ENCODE results near the gene CYB5D1.
A peak's percentile ranks its signal among the peaks of the same experiment; 100 is the strongest.
"Not testable (repeated sequence)": the region's sequence is repeated elsewhere in the genome, so short reads cannot be mapped to it uniquely, and the experiment has no call there.

Gene CYB5D1, protein sequence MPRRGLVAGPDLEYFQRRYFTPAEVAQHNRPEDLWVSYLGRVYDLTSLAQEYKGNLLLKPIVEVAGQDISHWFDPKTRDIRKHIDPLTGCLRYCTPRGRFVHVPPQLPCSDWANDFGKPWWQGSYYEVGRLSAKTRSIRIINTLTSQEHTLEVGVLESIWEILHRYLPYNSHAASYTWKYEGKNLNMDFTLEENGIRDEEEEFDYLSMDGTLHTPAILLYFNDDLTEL

DNA sequence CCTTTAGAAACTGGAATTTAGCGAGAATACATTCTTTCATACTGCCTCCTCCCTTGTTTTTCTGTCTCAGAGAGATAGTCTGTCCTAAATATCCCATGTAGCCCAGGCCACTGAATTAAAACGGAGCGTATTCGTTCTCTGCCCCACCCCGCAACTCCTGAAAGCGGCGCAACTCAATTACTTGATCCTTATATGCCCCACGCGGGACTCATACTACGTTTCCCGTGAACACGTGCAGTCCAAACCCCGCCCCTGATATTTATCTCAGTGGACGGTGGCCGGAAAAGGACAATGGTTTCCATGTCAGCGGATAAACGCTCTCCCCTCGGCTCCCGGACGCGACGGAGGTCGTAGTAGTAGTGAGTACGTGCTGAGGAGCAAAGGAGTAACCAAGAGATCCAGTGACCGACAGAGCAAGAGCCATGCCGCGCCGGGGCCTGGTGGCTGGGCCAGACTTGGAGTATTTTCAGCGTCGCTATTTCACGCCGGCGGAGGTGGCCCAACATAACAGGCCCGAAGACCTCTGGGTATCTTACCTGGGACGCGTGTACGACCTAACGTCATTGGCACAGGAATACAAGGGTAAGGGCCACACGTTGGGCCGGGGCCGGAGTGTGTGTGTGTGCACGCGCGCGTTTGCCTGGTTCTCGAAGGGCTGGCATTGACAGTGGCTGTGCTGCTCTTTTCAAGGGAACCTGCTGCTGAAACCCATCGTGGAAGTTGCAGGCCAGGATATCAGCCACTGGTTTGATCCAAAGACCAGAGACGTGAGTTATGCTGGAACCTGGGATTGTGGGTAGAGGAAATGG, at the start of gene CYB5D1:
TSS of gene CYB5D1 (plus strand) at position 291 of the 809 bp plus-strand sequence. CDS start at position 423, 132 bp downstream.
- peak; percentile 68 for DNase-seq (ENCODE audit: low read depth)

GRCh38 chr17:7809086-7809790, 48.6 kb upstream of the CYB5D1 start:
- DNase-seq (ENCODE audit: low read depth), result no peak

DNA sequence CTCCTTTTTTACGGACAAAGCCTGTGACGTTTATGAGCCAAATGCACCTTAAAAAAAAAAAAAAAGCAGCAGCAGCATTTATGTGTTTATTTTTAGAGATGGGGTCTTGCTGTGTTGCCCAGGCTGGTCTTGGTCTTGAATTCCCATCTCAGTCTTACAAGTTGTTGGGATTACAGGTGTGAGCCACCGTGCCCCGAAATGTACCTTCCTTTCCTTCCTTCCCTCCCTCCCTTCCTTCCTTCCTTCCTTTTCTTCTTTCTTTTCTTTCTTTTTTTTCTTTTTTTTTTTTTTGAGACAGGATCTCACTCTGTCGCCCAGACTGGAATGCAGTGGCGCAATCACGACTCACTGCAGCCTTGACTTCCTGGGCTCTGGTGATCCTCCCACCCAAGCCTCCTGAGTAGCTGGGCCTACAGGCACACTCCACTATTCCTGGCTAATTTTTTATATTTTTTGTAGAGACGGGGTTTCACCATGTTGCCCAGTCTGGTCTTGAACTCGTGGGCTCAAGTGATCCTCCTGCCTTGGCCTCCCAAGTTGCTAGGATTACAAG, 47.9 kb upstream of the CYB5D1 start:
- not testable (repeated sequence) for DNase-seq (ENCODE audit: low read depth)

- DNase-seq (ENCODE audit: low read depth), result no peak
Observed at GRCh38 chr17:7811251-7811650, 46.6 kb upstream of the CYB5D1 start.

DNA sequence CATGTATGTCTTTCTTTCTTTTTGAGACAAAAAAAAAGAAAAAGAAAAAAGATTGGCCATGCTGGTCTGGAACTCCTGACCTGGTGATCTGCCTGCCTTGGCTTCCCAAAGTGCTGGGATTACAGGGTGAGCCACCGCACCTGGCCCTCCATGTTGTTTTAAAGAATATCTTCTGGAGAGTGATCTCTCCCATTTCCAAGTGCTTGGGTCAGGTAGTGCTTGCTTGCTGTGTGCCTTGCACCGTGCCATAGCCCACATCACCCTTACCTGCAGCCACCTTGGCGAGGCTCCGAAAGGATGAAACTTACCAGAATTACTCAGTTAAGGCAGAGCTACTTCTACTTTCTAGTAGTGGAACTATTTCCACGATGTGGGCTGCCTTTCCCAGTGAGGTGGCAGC, 42.8 kb upstream of the CYB5D1 start:
- DNase-seq (ENCODE audit: low read depth), result no peak

GRCh38 chr17:7816926-7817642, 40.7 kb upstream of the CYB5D1 start:
- no peak for DNase-seq (ENCODE audit: low read depth)

- no peak for DNase-seq (ENCODE audit: low read depth)
Observed at GRCh38 chr17:7817643-7817964, 40.2 kb upstream of the CYB5D1 start.

DNA sequence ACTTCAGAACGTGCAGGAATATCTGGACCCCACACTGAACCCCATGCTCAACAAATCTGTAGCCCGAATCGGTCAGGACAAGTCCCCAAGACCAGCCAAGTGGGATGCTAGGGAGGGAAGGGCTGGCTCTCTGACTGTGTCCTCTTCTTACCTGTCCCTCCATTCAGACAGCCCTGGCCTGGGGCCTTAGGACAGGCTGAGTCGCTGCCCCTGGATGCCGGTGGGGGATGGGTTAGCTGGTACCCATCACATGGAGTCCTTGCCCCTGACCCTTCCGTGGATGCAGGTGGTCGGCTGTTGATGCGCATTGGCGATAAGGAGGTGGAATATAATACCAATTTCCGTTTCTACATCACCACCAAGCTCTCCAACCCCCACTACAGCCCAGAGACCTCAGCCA, 39.8 kb upstream of the CYB5D1 start:
- DNase-seq (ENCODE audit: low read depth), result no peak

DNA sequence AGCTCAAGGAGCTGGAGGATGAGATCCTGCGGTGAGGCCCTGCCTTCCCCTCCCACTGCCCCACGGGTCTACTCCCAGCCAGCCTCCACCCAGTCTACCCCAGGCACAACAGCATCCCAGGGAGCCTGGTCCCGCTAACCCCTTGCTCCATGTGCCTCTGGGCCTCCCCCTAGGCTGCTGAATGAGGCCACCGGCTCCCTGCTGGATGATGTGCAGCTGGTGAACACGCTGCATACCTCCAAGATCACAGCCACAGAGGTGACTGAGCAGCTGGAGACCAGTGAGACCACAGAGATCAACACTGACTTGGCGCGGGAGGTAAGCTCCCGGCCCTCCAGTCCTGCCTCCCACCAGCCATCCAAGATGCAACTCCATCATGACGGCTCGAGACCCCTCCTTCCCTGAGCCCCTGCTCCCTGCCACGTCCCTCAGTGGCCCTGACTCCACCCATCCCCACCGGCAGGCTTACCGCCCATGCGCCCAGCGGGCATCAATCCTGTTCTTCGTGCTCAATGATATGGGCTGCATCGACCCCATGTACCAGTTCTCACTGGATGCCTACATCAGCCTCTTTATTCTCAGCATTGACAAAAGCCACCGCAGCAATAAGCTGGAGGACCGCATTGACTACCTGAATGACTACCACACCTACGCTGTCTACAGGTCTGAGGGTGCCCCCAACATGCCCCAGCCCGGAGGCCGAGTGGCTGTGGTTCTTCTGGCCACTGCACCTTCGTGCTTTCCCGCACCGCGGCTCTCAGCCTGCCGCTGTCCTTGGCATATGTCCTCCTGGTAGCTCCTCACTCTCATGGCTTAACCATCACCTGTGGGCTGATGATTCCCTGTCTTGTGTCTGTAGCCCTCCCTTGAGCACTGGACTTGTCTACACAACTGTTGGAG, 38.8 kb upstream of the CYB5D1 start:
- no peak for DNase-seq (ENCODE audit: low read depth)

- DNase-seq (ENCODE audit: low read depth), result no peak
Observed at GRCh38 chr17:7820231-7820630, 37.6 kb upstream of the CYB5D1 start.

- DNase-seq (ENCODE audit: low read depth), result no peak
Observed at GRCh38 chr17:7822126-7822525, 35.7 kb upstream of the CYB5D1 start.

DNA sequence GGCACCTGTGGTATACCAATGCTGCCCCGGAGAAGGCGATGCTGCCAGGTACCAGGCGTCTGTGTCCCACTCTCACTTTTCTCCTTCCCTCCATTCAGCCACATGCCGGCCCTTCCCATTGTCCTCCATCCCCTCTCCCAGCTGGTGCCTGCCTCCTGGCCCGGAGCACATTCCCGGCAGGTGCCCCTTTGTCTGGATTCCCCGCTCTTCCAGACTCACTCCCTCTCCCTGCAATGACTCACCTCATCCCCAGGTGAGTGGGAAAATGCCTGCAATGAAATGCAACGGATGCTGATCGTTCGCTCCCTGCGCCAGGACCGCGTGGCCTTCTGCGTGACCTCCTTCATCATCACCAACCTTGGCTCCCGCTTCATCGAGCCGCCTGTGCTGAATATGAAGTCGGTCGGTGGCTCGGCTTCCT, 34.2 kb upstream of the CYB5D1 start:
- no peak for DNase-seq (ENCODE audit: low read depth)

DNA sequence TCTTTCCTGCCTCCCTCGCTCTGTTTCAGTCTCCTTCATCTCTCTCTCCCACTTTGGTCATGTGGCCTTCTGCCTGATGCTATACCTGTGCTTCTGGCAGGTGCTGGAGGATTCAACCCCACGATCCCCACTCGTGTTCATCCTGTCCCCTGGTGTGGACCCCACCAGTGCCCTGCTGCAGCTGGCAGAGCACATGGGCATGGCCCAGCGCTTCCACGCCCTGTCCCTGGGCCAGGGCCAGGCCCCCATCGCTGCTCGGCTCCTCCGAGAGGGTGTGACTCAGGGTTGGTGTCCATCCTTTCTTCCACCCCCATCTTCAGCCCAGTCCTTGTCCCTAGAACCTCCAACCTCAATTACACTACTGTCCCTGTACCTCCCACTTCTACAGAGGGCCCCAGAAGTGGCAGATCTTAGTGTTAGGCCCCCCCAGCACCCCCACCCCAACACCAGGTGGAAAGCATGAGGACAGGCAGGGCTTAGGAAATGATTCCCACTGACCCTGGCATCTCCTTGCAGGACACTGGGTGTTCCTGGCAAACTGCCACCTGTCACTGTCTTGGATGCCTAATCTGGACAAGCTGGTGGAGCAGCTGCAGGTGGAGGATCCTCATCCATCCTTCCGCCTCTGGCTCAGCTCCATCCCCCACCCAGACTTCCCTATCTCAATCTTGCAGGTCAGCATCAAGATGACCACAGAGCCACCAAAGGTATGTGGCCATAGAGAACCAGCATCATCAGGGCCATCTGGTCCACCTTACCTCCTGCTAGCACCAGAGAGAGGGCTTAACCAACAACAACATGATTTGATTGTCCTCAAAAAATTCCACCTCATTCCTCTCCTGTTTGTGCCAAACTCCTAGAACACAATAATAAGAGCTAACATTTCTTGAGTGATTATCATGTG, 33.5 kb upstream of the CYB5D1 start:
- no peak for DNase-seq (ENCODE audit: low read depth)

GRCh38 chr17:7825206-7825990, 32.4 kb upstream of the CYB5D1 start:
- DNase-seq (ENCODE audit: low read depth), result no peak

GRCh38 chr17:7830616-7831015, 27.2 kb upstream of the CYB5D1 start:
- no peak for DNase-seq (ENCODE audit: low read depth)

- no peak for DNase-seq (ENCODE audit: low read depth)
Observed at GRCh38 chr17:7831233-7831632, 26.6 kb upstream of the CYB5D1 start.

DNA sequence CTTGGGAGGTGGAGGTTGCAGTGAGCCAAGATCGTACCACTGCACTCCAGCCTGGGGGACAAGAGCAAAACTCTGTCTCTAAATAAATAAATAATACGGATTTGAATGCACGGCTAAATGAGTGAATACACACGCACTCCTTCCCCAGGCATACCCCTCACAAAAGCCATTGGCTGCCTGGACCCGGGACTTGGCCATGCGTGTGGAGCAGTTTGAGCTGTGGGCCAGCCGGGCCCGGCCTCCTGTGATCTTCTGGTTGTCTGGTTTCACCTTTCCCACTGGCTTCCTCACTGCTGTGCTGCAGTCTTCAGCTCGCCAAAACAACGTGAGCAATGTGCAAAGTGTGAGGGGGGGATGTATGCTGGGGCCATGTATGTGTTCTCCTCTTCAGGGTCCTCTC, 25.4 kb upstream of the CYB5D1 start:
- no peak for DNase-seq (ENCODE audit: low read depth)

DNA sequence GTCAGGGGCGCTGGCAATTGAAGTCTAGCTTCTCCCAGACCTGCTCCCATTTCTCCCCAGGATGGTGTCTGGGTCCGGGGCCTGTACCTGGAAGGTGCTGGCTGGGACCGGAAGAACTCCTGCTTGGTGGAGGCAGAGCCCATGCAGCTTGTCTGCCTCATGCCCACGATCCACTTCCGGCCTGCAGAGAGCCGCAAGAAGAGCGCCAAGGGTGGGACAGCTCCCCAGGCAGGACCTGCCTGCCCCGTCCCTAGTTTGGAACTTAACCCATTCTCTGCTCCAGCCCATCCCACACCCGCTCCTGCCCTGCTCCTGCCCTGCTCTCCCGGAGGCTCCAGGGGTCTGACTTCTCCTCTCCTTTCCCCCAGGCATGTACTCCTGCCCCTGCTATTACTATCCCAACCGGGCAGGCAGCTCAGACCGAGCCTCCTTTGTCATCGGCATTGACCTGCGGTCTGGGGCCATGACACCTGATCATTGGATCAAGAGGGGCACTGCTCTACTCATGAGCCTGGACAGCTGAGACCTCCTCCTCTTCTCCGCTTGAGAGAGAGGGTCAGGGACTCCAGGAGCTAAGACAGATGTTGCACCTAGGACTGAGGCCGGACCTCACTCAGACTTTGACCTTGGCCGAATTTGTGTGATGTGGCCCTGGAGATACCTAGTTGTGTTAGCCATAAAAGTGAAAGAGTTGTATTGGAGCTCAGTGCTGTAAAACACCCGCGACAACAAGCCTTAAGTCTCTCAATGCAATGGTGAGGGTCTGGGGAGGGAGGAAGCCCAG, 24.6 kb upstream of the CYB5D1 start:
- no peak for DNase-seq (ENCODE audit: low read depth)
